ENCODE data around the gene GRK2.

DNA sequence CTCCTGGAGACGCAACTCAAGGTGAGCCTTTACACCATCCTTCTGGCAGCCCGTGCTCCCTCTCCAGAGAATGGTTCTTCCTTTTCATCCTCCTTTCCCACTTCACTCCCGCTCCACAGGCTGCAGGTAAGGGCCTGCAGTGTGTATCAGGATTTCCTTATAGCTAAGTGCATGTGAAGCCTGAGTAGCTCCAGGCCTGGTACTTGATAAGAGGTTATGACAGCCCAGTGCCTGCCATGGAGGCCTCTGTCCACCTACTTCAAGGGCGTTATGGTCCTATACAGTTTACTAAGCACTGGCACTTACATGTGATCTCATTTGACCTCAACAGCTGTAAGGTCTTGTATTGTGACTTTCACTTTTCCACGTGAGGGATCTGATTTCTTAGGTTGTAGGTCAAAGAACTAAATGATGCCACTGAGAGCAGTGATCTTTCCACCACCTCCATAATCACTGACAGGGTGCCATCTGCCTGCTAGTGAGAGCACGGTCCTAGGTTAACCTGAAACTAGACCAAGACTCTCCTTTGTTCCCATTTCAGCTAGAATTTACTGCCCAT lies 55.1 kb downstream of the GRK2 start:
- TF ChIP-seq, protein P1, sequence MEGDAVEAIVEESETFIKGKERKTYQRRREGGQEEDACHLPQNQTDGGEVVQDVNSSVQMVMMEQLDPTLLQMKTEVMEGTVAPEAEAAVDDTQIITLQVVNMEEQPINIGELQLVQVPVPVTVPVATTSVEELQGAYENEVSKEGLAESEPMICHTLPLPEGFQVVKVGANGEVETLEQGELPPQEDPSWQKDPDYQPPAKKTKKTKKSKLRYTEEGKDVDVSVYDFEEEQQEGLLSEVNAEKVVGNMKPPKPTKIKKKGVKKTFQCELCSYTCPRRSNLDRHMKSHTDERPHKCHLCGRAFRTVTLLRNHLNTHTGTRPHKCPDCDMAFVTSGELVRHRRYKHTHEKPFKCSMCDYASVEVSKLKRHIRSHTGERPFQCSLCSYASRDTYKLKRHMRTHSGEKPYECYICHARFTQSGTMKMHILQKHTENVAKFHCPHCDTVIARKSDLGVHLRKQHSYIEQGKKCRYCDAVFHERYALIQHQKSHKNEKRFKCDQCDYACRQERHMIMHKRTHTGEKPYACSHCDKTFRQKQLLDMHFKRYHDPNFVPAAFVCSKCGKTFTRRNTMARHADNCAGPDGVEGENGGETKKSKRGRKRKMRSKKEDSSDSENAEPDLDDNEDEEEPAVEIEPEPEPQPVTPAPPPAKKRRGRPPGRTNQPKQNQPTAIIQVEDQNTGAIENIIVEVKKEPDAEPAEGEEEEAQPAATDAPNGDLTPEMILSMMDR (IDR thresholded peaks at IDR 0.05 in 8 of 11, conservative IDR thresholded peaks at IDR 0.05 in 3 of 11) = no peak
- TF ChIP-seq POLR2A (IDR thresholded peaks at IDR 0.05) = no peak

Measured in spleen (tissue), 7 donors.